Chondrocyte (in vitro differentiated cells): ENCODE results near the gene COPG2. TPM values are rescaled to one million over a fixed set of nuclear protein-coding genes. Genes with fewer than 3 reads are reported as not detected.
A peak's percentile ranks its signal among the peaks of the same experiment; 100 is the strongest.

Experiments used
- DNase-seq: peaks from one replicate; pipeline ENCODE4 v3.0.0; 2021; ENCODE audit warnings: mixed read lengths, low spot score
- H3K27ac Mint-ChIP-seq: one replicate; pipeline ENCODE4 v1.8.0; 2021; ENCODE audit warnings: mild to moderate bottlenecking, moderate library complexity, mixed read lengths; ENCODE audit not compliant: unreplicated experiment
- H3K27me3 Mint-ChIP-seq: 2 replicates; pipeline ENCODE4 v1.8.0; 2021; ENCODE audit warnings: low read depth, mixed read lengths
- H3K36me3 Mint-ChIP-seq: 2 replicates; pipeline ENCODE4 v1.8.0; 2021; ENCODE audit warnings: low read depth, mixed read lengths
- H3K4me1 Mint-ChIP-seq: 2 replicates; pipeline ENCODE4 v1.8.0; 2021; ENCODE audit warnings: low read depth, mild to moderate bottlenecking, mixed read lengths
- H3K4me3 Mint-ChIP-seq: one replicate; pipeline ENCODE4 v1.8.0; 2021; ENCODE audit warnings: mild to moderate bottlenecking, moderate library complexity, mixed read lengths; ENCODE audit not compliant: unreplicated experiment
- H3K9me3 Mint-ChIP-seq: 2 replicates; pipeline ENCODE4 v1.8.0; 2021; ENCODE audit warnings: low read depth, mixed read lengths
- CTCF ChIP-seq: fragments of 200-600 bp; sonication (generic); IDR thresholded peaks from 2 replicates; pipeline ENCODE4 v1.5.0; 2021; ENCODE audit warnings: antibody characterized with exemption, mild to moderate bottlenecking, moderate library complexity
- long read RNA-seq: library from polyadenylated mRNA; stranded (forward); transcript quantifications from one replicate; pipeline ENCODE4 v2.0.0, GENCODE V29; 2021
- total RNA-seq: library from RNA; stranded (reverse); gene quantifications from 3 replicates; pipeline ENCODE4 v1.2.1, GENCODE V29; 2021

COPG2 gene
- total RNA-seq, result 24.1 to 28.9 TPM (median 25.0 TPM) in 3 replicates
- long read RNA-seq, transcript COPG2-202 (24 exons, 3,134 nt), result major isoform, 16 of 20 reads
- long read RNA-seq, partial matches to known transcripts, result 0 of 20 reads
- long read RNA-seq, other reads (novel, unspliced or antisense), result 4 of 20 reads

DNA sequence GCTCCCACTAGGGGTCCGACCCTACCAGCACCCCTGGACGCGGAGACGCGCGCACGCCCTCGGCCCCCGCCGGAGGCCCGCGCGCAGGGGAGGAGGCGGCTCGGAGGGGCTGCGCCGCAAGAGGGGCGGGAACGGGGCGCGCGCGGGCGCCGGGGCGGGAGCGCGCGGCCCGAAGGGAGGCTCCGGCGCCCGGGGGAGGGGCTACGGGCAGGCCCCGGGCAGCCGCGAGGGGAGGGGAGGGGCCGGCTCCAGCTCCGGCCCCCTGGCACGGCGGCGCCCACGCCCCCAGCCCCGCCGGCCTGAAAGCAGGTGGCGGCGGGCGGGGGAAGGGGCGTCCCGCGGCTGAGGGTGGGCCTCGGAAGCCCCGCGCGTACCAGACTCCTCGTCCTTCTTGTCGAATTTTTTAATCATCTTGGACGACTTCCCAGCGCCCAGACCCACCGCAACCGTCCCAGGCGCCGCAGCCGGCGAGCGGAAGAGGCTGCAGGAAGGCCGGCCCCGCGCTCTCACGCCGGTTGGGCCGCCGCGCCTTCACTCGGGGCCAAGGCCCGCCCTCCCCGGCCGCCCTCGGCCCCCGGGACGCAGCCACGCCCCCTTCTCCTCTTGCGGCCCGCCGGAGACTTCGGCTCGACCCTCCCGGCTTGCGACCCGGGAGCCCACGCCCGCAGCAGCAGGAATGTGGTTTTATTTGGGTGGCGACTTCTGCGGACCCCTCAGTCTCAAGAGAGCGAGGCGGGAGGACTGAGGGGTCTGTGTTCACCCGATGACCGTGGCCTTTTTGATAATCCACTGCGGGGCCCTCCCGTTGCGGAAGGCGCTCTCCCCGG lies at the start of gene COPG2:
Gene COPG2 (minus strand): TSS at position 491 of the 827 bp plus-strand sequence. CDS start 80 bp downstream, at position 411.
- H3K4me1 Mint-ChIP-seq, result peaks cover 16% of the 10 kb centered on the region
- H3K27me3 Mint-ChIP-seq, result no peaks in the 10 kb centered on the region
- peak; percentile 92 for DNase-seq
- peak within 1 kb of the TSS; percentile 88 for H3K4me3 Mint-ChIP-seq
- H3K36me3 Mint-ChIP-seq, result peaks cover 3% of the 10 kb centered on the region
- peak within 1 kb of the TSS; percentile 68 for H3K27ac Mint-ChIP-seq
- no peaks in the 10 kb centered on the region for H3K9me3 Mint-ChIP-seq
- TF ChIP-seq CTCF, result peak; percentile 27

- no peak for TF ChIP-seq CTCF
- Mint-ChIP-seq H3K27ac (no peak overlapping the region), H3K27me3 (peaks cover 15% of the 10 kb centered on the region), H3K9me3 (no peaks in the 10 kb centered on the region), H3K4me3 (no peak overlapping the region), H3K36me3 (peaks cover 1% of the 10 kb centered on the region), H3K4me1 (no peaks in the 10 kb centered on the region)
- DNase-seq, result no peak
Observed at GRCh38 chr7:130712416-130712815, 43.9 kb upstream of the COPG2 start.

GRCh38 chr7:130708766-130709165 lies 40.2 kb upstream of the COPG2 start:
- Mint-ChIP-seq H3K4me3 (no peak overlapping the region), H3K27ac (no peak overlapping the region), H3K27me3 (peaks cover 19% of the 10 kb centered on the region), H3K36me3 (peaks cover 5% of the 10 kb centered on the region), H3K4me1 (no peaks in the 10 kb centered on the region), H3K9me3 (peaks cover 15% of the 10 kb centered on the region)
- DNase-seq, result no peak
- TF ChIP-seq CTCF, result no peak

DNA sequence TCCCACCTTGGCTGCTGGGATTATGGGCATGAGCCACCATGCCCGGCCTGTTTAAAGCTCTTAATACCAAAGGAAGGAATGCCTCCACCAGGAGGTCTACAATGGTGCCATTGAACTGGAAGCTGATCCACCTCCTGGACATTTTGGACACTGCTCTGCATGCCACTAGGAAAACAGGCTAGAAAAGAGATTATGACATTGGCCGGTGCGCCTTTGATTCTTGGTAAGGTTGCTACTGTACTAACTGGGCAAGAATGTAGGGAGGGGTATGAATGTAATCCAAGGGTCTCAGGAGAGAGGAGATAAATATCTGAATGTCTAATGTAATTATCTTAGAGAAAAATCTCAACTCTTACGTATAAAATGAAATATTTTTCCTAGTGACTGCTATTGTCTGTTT lies 39.5 kb upstream of the COPG2 start:
- H3K4me1 Mint-ChIP-seq, result no peaks in the 10 kb centered on the region
- peaks cover 4% of the 10 kb centered on the region for H3K36me3 Mint-ChIP-seq
- peaks cover 19% of the 10 kb centered on the region for H3K27me3 Mint-ChIP-seq
- no peak overlapping the region for H3K27ac Mint-ChIP-seq
- no peak for DNase-seq
- H3K4me3 Mint-ChIP-seq, result no peak overlapping the region
- TF ChIP-seq CTCF, result no peak
- peaks cover 15% of the 10 kb centered on the region for H3K9me3 Mint-ChIP-seq

DNA sequence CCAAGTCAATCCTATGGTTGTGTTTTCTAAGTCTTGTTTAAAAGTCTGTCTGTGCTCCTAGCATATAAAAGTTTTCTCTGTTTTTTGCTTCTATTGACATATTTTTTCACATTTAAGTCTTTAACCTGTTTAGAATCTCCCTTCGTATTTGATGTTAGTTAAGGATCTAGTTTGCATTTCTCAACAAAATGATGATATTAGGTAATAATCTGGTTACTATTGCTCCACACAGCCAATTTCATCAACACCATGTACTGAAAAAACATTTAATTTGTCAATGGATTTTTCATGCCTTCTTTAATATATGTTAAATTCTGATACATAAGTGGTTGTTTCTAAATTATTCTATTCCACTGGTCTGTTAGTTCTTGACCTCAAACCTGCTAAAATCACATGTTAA lies 35.3 kb upstream of the COPG2 start:
- no peak for DNase-seq
- Mint-ChIP-seq H3K4me3 (no peak overlapping the region), H3K9me3 (peaks cover 15% of the 10 kb centered on the region), H3K27me3 (peaks cover 8% of the 10 kb centered on the region), H3K36me3 (peaks cover 6% of the 10 kb centered on the region), H3K4me1 (no peaks in the 10 kb centered on the region), H3K27ac (no peak overlapping the region)
- TF ChIP-seq CTCF, result no peak
